Measurements from ENCODE around the gene TMEM63B. TPM values are rescaled to one million over a fixed set of nuclear protein-coding genes. Genes with fewer than 3 reads are reported as not detected.

Gene TMEM63B
- total RNA-seq, 6 donors from 2014 or later: 89.8 to 198 (median 128) TPM

DNA sequence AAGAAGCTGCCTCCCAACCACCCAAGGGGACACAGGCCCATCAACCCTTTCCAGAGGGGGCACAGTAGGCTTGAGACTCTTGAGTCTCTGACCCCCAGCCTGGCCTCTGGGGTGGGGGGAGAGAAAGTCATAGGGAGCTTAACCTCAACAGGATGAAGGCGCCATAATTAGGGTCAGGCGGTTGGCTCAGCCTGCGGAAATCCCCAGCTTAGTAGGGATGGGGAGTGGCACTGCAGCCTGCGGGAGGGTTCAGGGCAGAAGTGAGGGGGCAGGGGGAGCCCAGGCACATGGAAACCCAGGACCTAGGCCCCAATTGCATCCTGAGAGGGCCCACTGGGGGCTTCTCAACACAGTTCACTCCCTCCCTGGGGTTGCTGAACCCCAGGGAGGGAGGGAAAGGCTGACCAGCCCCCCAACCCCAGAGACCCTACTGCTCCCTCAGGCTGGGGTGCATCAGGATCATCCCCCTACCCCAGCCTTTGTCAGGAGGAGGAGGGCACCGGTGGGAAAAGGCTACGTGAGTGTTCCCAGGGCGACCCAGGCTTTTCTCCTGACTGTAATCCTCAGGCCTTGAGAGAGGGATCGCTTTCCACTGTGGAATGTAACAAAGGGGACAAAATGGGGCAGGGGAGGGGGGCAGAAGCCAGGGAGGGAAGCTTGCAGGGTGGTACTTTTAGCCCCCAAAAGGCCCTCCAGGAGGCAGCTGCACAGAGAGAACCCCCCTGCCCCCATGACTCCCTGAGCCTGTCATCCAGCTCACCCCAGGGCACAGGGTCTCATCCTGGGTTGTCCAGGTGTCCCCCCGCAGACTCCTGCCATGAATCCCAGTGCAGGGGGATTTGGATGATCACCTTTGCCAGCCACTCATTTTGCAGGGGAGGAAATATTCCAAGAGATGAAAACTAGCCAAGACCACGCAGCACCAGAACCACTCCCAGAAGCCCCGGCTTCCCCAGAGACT, 46.5 kb upstream of the TMEM63B start:
- Histone ChIP-seq H3K4me3 (no peak overlapping the region), H3K4me1 (peaks cover 8 to 16% (median 10%) of the 10 kb centered on the region in 4 donors), H3K36me3 (no peaks in the 10 kb centered on the region), H3K27me3 (peaks cover 0 to 11% (median 3%) of the 10 kb centered on the region in 4 donors), H3K27ac (no peak overlapping the region), H3K9me3 (no peaks in the 10 kb centered on the region)
- TF ChIP-seq EP300 (IDR thresholded peaks at IDR 0.05): no peak
- TF ChIP-seq POLR2A (IDR thresholded peaks at IDR 0.05): no peak
- no peak for TF ChIP-seq POLR2AphosphoS5 (IDR thresholded peaks at IDR 0.05)
- TF ChIP-seq, protein P1, sequence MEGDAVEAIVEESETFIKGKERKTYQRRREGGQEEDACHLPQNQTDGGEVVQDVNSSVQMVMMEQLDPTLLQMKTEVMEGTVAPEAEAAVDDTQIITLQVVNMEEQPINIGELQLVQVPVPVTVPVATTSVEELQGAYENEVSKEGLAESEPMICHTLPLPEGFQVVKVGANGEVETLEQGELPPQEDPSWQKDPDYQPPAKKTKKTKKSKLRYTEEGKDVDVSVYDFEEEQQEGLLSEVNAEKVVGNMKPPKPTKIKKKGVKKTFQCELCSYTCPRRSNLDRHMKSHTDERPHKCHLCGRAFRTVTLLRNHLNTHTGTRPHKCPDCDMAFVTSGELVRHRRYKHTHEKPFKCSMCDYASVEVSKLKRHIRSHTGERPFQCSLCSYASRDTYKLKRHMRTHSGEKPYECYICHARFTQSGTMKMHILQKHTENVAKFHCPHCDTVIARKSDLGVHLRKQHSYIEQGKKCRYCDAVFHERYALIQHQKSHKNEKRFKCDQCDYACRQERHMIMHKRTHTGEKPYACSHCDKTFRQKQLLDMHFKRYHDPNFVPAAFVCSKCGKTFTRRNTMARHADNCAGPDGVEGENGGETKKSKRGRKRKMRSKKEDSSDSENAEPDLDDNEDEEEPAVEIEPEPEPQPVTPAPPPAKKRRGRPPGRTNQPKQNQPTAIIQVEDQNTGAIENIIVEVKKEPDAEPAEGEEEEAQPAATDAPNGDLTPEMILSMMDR (IDR thresholded peaks at IDR 0.05): no peak
- no peak for DNase-seq
- 77 to 79% methylated on average over 9 to 11 of the region's 11 CpGs for WGBS, 2 donors
- no peak for ATAC-seq (ENCODE audit: low FRiP score in 2 of 2)

DNA sequence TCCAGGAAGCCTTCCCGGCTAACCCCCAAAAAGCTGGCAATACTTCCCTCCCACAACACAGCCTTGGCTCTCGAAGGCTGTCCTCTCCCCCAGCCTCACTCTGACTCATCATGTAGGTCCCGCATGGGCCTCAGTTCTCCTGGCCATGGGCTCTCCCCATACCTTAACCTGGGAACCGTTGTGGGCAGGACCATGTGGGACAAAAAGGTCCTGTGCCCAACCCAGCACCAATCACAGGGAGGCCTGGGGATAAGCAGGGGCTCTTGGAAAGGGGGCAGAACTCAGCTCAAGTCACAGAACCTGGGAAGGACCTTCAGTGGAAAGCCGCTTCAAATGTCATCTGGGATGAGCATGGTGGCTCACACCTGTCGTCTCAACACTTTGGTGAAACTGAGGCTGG, 45.6 kb upstream of the TMEM63B start:
- 93 to 97% methylated on average over 5 to 6 of the region's 6 CpGs for WGBS, 2 donors
- no peak for ATAC-seq (ENCODE audit: low FRiP score in 2 of 2)

DNA sequence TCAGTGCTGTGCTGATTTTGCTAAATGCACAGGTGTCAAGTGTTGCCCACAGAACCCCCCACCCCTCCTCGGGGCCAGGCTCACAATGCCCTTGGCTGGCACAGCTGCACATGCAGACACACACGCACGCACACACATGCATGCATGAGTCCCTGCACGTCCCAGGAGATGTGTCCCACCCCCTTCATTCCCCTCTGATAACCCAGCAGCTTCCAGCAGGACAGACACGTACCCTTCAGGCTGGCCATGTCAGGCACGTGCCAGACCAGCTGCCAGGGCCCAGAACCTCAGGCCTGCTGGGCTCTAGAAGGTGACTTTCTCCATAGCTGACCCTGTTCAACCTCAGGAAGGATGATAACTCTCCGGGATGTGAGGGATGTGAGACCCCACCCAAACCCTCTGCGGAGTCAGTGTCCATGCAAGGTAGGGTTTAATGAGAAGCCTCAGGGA, 44.5 kb upstream of the TMEM63B start:
- no peak overlapping the region for H3K4me3 ChIP-seq
- peaks cover 0 to 6% (median 0%) of the 10 kb centered on the region in 4 donors for H3K27me3 ChIP-seq
- H3K4me1 ChIP-seq: peaks cover 0 to 12% (median 5%) of the 10 kb centered on the region in 4 donors
- H3K27ac ChIP-seq: no peak overlapping the region
- DNase-seq (no peak), ATAC-seq (ENCODE audit: low FRiP score in 2 of 2) (no peak)
- H3K9me3 ChIP-seq: no peaks in the 10 kb centered on the region
- no peaks in the 10 kb centered on the region for H3K36me3 ChIP-seq
- TF ChIP-seq, protein P1 (IDR thresholded peaks at IDR 0.05): no peak
- 83 to 93% methylated on average over 2 to 8 of the region's 8 CpGs for WGBS, 2 donors

More for the DNA sequence above, 45.6 kb upstream of the TMEM63B start:
- Histone ChIP-seq H3K4me3 (no peak overlapping the region), H3K27ac (no peak overlapping the region), H3K27me3 (peaks cover 0 to 6% (median 1%) of the 10 kb centered on the region in 4 donors), H3K9me3 (no peaks in the 10 kb centered on the region), H3K36me3 (no peaks in the 10 kb centered on the region), H3K4me1 (peaks cover 2 to 8% (median 4%) of the 10 kb centered on the region in 4 donors)
- no peak for TF ChIP-seq EP300 (IDR thresholded peaks at IDR 0.05)
- DNase-seq: no peak

DNA sequence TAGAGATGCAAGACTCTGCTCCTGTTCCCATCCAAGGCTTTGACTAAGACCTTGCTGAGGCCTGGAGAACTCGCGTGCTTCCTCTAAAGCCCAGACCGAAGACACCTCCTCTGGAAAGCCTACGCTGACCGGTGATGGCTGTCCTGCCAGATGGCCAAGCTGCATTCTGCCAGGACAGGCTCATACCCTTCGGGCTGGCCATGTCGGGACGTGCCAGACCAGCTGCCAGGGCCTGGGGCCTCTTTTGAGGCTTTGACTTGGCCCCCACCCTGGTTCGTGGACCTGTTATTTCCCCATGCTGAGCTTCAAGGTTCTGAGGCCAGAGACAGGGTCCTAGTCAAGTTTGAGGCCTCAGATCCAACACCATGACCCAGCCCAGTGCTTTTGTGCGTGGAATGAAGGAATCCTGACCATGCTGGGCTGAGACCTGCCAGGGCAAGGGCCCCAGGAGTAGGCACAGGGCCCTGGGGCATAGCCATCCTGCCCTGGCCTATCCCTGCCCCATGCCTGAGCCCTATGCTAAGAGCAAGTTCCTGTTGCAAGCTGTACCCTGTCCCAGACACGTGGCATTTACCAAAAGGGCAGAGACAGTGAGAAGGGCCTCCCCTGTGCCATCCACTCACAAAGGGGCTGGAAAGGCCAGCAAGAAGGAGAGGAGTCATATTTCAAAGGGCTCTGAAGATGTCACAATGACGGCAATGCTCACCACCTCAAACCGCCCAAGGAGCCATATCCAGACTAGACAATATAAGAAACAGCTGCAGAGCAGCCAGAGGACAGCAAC, 42.9 kb upstream of the TMEM63B start:
- Histone ChIP-seq H3K27me3 (no peaks in the 10 kb centered on the region), H3K27ac (no peak overlapping the region), H3K4me3 (no peak overlapping the region), H3K36me3 (peaks cover 0 to 6% (median 2%) of the 10 kb centered on the region in 4 donors), H3K4me1 (peaks cover 0 to 8% (median 3%) of the 10 kb centered on the region in 4 donors), H3K9me3 (no peaks in the 10 kb centered on the region)
- no peak for DNase-seq
- ATAC-seq (ENCODE audit: low FRiP score in 2 of 2): no peak
- 77 to 91% methylated on average over 3 to 13 of the region's 13 CpGs for WGBS, 2 donors
- TF ChIP-seq POLR2A (IDR thresholded peaks at IDR 0.05): no peak
- TF ChIP-seq, protein P1 (IDR thresholded peaks at IDR 0.05): no peak
- no peak for TF ChIP-seq POLR2AphosphoS5 (IDR thresholded peaks at IDR 0.05)
- no peak for TF ChIP-seq EP300 (IDR thresholded peaks at IDR 0.05)

DNA sequence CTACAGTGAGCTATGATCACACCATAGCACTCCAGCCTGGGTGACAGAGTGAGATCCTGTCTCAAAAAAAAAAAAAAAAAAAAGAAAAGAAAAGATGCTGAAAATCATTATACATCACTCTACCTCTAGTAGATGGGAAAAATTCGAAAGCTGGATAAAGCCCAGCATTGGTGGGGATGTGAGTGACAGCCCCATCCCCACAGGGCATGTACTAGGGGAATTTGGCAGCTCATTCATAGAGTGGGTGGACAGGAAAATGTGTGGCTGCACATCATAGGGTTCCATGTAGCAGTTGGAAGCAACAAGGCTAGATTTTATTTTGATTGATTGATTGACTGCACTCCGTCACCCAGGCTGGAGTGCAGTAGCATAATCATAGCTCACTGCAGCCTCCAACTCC, 42.1 kb upstream of the TMEM63B start:
- Histone ChIP-seq H3K27me3 (no peaks in the 10 kb centered on the region), H3K4me1 (peaks cover 0 to 8% (median 3%) of the 10 kb centered on the region in 4 donors), H3K9me3 (no peaks in the 10 kb centered on the region), H3K27ac (no peak overlapping the region), H3K36me3 (peaks cover 0 to 9% (median 4%) of the 10 kb centered on the region in 4 donors), H3K4me3 (no peak overlapping the region)
- DNase-seq (no peak), ATAC-seq (ENCODE audit: low FRiP score in 2 of 2) (no peak)
- TF ChIP-seq POLR2AphosphoS5 (IDR thresholded peaks at IDR 0.05) (no peak), POLR2A (IDR thresholded peaks at IDR 0.05) (no peak), EP300 (IDR thresholded peaks at IDR 0.05) (no peak)
- WGBS, 2 donors: 83 to 86% methylated on average over 2 of the region's 2 CpGs
